Activated T-cell treated with anti-CD3 and anti-CD28 coated beads, Interleukin-2, amount 50 U/mL, for 24 hours (primary cell): ENCODE measurements around the gene SCGB1C1.
"Not testable (repeated sequence)": the region's sequence is repeated elsewhere in the genome, so short reads cannot be mapped to it uniquely, and the experiment has no call there.

Experiments
- DNase-seq: peaks from one replicate; pipeline ENCODE4 v3.0.0-alpha.2; 2020
- H3K27ac Mint-ChIP-seq: 2 replicates; pipeline ENCODE4 v1.8.0; 2020; ENCODE audit warnings: mild to moderate bottlenecking, mixed read lengths
- H3K27me3 Mint-ChIP-seq: 2 replicates; pipeline ENCODE4 v1.8.0; 2020; ENCODE audit warnings: mixed read lengths
- H3K36me3 Mint-ChIP-seq: 2 replicates; pipeline ENCODE4 v1.8.0; 2020; ENCODE audit warnings: low read depth, mixed read lengths
- H3K4me1 Mint-ChIP-seq: 2 replicates; pipeline ENCODE4 v1.8.0; 2020; ENCODE audit warnings: low read depth, mixed read lengths
- H3K4me3 Mint-ChIP-seq: 2 replicates; pipeline ENCODE4 v1.8.0; 2020; ENCODE audit warnings: mild to moderate bottlenecking, moderate library complexity, mixed read lengths
- H3K9me3 Mint-ChIP-seq: 2 replicates; pipeline ENCODE4 v1.8.0; 2020; ENCODE audit warnings: mixed read lengths

The SCGB1C1 gene

DNA sequence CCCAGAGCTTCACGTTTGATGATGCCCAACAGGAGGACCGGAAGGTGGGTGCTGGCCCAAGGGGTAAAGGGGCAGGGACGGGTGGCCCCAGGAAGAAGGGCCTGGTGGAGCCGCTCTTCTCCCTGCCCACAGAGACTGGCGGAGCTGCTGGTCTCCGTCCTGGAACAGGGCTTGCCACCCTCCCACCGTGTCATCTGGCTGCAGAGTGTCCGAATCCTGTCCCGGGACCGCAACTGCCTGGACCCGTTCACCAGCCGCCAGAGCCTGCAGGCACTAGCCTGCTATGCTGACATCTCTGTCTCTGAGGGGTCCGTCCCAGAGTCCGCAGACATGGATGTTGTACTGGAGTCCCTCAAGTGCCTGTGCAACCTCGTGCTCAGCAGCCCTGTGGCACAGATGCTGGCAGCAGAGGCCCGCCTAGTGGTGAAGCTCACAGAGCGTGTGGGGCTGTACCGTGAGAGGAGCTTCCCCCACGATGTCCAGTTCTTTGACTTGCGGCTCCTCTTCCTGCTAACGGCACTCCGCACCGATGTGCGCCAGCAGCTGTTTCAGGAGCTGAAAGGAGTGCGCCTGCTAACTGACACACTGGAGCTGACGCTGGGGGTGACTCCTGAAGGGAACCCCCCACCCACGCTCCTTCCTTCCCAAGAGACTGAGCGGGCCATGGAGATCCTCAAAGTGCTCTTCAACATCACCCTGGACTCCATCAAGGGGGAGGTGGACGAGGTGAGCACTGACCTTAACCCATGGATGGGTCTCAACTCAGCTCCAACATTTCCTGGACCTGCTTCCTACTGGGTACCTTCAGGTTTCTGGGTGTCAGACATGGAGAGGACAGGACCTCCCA lies 16.6 kb downstream of the SCGB1C1 start:
- no peaks in the 10 kb centered on the region for H3K9me3 Mint-ChIP-seq
- no peaks in the 10 kb centered on the region for H3K27me3 Mint-ChIP-seq
- H3K36me3 Mint-ChIP-seq = peaks cover 92% of the 10 kb centered on the region
- H3K27ac Mint-ChIP-seq = peak overlapping the region; percentile 97
- H3K4me3 Mint-ChIP-seq = peak overlapping the region; percentile 99
- H3K4me1 Mint-ChIP-seq = peaks cover 40% of the 10 kb centered on the region
- DNase-seq = no peak

DNA sequence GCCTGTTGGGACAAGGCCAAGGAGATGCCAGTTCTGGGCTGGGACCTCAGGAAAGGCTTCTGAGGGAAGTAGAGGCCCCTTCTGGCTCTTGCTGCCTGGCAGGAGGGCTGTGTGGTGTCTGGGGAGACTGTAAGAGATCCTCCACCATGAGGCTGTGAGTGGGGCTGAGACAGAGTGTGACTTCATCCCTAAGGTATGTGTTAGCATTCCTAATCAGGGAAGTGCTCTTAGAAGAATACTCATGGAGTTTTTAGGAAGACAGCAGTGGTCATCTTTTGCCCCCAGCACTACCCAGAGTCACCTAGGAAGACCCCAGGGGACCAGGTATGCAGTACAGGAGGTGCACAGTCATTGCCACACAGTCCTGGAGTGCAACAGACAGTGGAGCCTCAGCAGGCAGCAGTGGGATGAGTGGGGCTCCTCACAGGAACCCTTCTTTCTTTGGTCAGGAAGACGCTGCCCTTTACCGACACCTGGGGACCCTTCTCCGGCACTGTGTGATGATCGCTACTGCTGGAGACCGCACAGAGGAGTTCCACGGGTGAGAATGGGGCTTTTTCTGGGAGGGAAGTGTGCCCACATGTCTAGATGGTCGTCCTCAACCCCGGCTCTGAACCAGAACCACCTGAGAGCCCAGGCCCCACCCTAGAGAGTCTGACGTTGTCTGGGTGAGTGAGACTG lies 17.4 kb downstream of the SCGB1C1 start:
- H3K36me3 Mint-ChIP-seq = peaks cover 92% of the 10 kb centered on the region
- no peaks in the 10 kb centered on the region for H3K27me3 Mint-ChIP-seq
- peak overlapping the region; percentile 99 for H3K4me3 Mint-ChIP-seq
- H3K9me3 Mint-ChIP-seq = no peaks in the 10 kb centered on the region
- peaks cover 34% of the 10 kb centered on the region for H3K4me1 Mint-ChIP-seq
- no peak for DNase-seq
- peak overlapping the region; percentile 97 for H3K27ac Mint-ChIP-seq

DNA sequence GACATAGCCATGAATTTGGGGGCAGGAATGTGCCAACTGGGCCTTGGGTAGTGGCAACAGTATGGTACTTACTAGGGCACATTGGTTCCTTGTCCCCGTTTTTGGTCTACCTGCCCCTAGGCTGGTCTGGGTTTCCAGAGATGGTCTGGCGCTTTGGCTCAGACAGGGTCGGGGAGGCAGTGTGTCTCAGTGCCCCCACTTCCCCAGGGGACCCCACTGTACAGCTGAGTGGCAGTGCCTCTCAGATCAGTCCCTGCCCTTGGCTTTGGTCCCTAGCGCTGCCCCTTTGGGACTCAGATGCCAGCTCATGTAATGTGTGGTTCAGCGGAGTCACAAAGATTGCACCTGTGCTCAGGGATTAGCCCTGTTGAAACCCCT lies 17.9 kb downstream of the SCGB1C1 start:
- no peaks in the 10 kb centered on the region for H3K9me3 Mint-ChIP-seq
- peaks cover 92% of the 10 kb centered on the region for H3K36me3 Mint-ChIP-seq
- peak overlapping the region; percentile 97 for H3K27ac Mint-ChIP-seq
- H3K4me1 Mint-ChIP-seq = peaks cover 29% of the 10 kb centered on the region
- no peaks in the 10 kb centered on the region for H3K27me3 Mint-ChIP-seq
- no peak for DNase-seq
- H3K4me3 Mint-ChIP-seq = peak overlapping the region; percentile 47

GRCh38 chr11:211295-211694 lies 18.4 kb downstream of the SCGB1C1 start:
- H3K4me1 Mint-ChIP-seq = peaks cover 24% of the 10 kb centered on the region
- no peaks in the 10 kb centered on the region for H3K27me3 Mint-ChIP-seq
- H3K9me3 Mint-ChIP-seq = no peaks in the 10 kb centered on the region
- peak overlapping the region; percentile 97 for H3K27ac Mint-ChIP-seq
- no peak for DNase-seq
- H3K36me3 Mint-ChIP-seq = peaks cover 92% of the 10 kb centered on the region
- H3K4me3 Mint-ChIP-seq = no peak overlapping the region

GRCh38 chr11:211741-212140 lies 18.9 kb downstream of the SCGB1C1 start:
- H3K36me3 Mint-ChIP-seq = peaks cover 90% of the 10 kb centered on the region

DNA sequence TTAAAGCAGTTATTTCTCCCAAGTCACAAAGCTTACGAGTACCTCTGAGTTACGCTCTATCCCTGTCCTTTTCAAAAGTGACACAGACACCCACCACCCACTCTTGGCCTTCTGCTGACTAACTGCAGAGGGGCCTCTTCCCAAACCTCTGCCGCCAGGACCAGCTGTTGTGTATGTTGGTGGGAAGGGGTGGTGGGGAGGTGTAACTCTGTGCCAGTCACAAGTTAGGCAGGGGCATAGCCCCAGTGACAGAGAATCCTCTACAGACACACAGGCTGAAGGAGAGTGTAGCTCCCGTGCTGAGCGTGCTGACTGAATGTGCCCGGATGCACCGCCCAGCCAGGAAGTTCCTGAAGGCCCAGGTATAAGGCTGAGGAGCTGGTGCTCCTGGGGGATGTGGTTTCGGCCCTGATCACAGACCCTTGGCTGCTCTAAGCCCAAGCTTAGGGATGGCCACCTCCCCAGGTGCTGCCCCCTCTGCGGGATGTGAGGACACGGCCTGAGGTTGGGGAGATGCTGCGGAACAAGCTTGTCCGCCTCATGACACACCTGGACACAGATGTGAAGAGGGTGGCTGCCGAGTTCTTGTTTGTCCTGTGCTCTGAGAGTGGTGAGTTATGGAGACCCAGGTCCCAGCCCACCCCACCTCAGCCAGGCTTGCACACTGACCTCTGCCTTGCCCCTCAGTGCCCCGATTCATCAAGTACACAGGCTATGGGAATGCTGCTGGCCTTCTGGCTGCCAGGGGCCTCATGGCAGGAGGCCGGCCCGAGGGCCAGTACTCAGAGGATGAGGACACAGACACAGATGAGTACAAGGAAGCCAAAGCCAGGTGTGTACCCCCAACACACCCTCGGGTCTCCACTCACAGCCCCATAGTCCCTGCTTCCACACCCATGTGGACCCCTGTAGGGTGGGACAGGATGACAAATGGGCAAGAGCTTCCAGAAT lies 19.5 kb downstream of the SCGB1C1 start:
- no peak for DNase-seq
- Mint-ChIP-seq H3K4me3 (no peak overlapping the region), H3K27me3 (no peaks in the 10 kb centered on the region), H3K9me3 (no peaks in the 10 kb centered on the region), H3K27ac (peak overlapping the region; percentile 97), H3K4me1 (peaks cover 26% of the 10 kb centered on the region), H3K36me3 (peaks cover 89% of the 10 kb centered on the region)

More at GRCh38 chr11:211741-212140, 18.9 kb downstream of the SCGB1C1 start:
- no peak for DNase-seq
- Mint-ChIP-seq H3K4me3 (no peak overlapping the region), H3K27ac (peak overlapping the region; percentile 97), H3K9me3 (no peaks in the 10 kb centered on the region), H3K27me3 (no peaks in the 10 kb centered on the region), H3K4me1 (peaks cover 23% of the 10 kb centered on the region)

DNA sequence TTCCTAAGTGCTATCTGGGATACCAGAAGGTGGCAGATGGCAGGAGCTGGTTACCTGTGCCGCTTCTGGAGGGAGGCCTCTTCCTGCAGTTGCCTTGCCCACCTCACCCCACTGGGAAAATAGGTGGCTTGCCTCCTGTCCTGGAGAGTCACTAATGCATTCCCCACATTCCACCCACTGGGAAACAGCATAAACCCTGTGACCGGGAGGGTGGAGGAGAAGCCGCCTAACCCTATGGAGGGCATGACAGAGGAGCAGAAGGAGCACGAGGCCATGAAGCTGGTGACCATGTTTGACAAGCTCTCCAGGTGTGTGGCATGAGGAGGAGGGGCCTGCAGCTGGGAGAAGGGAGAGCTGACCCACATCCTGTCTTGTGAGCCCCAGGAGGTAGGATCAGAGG lies 20.2 kb downstream of the SCGB1C1 start:
- H3K4me3 Mint-ChIP-seq = no peak overlapping the region
- H3K27me3 Mint-ChIP-seq = no peaks in the 10 kb centered on the region
- DNase-seq = no peak
- H3K36me3 Mint-ChIP-seq = peaks cover 84% of the 10 kb centered on the region
- no peak overlapping the region for H3K27ac Mint-ChIP-seq
- no peaks in the 10 kb centered on the region for H3K9me3 Mint-ChIP-seq
- peaks cover 33% of the 10 kb centered on the region for H3K4me1 Mint-ChIP-seq

- H3K27me3 Mint-ChIP-seq = no peaks in the 10 kb centered on the region
- no peak overlapping the region for H3K4me3 Mint-ChIP-seq
- no peaks in the 10 kb centered on the region for H3K9me3 Mint-ChIP-seq
- H3K27ac Mint-ChIP-seq = peak overlapping the region; percentile 76
- H3K4me1 Mint-ChIP-seq = peaks cover 33% of the 10 kb centered on the region
- peaks cover 78% of the 10 kb centered on the region for H3K36me3 Mint-ChIP-seq
- no peak for DNase-seq
Measured at GRCh38 chr11:214083-214482, 21.2 kb downstream of the SCGB1C1 start.

- Mint-ChIP-seq H3K27ac (peak overlapping the region; percentile 76), H3K4me3 (no peak overlapping the region), H3K4me1 (peaks cover 19% of the 10 kb centered on the region), H3K9me3 (no peaks in the 10 kb centered on the region), H3K36me3 (peaks cover 67% of the 10 kb centered on the region), H3K27me3 (no peaks in the 10 kb centered on the region)
- DNase-seq = no peak
Measured at GRCh38 chr11:215581-216037, 22.7 kb downstream of the SCGB1C1 start.

DNA sequence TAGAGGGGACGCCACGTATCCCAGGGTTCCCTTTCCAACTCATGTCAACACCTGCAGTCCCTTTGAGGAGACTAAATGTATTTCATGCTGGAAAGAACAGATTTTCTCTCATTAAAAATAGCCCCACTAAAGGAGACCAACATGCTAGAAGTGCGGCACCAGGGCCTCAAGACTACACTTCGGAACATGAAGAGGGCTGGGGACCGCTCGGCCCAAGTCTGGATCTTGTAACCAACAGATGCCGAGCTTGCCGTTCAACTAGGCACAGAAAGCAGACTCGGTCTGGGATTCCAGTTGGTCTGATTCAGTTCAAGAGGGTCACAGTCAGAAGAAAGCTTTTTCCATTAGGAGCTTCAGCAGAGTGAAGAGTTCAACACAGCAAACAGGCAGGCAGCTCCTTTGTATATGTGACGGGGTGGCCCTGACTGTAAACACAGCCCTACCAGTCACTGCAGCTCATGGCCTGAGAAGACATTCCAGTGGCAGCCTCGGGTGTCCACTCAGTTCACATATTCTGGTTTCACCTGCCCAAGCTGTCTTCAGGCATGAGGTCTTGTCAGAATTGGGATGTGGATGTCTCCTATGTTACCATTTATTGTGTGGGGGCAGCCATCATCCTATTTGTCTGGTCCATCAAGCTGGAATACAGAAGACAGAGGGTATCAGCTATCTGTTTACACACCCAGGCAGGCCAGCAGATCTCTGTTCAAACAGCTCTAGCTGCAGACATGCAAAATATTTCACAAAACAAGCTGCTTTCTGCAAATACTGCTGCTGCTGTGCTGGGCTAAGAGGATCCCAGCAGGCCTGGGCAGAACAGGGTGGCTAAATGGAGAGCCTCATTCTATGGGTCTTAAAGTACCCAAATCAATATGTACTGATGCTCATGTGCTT lies 23.4 kb downstream of the SCGB1C1 start:
- Mint-ChIP-seq H3K27ac (peak overlapping the region; percentile 76), H3K27me3 (no peaks in the 10 kb centered on the region), H3K4me3 (no peak overlapping the region), H3K4me1 (peaks cover 13% of the 10 kb centered on the region), H3K9me3 (no peaks in the 10 kb centered on the region), H3K36me3 (peaks cover 60% of the 10 kb centered on the region)
- DNase-seq = no peak

GRCh38 chr11:217704-218103 lies 24.8 kb downstream of the SCGB1C1 start:
- no peaks in the 10 kb centered on the region for H3K27me3 Mint-ChIP-seq
- H3K36me3 Mint-ChIP-seq = peaks cover 54% of the 10 kb centered on the region
- peaks cover 9% of the 10 kb centered on the region for H3K4me1 Mint-ChIP-seq
- H3K27ac Mint-ChIP-seq = peak overlapping the region; percentile 76
- no peak overlapping the region for H3K4me3 Mint-ChIP-seq
- H3K9me3 Mint-ChIP-seq = no peaks in the 10 kb centered on the region
- no peak for DNase-seq

DNA sequence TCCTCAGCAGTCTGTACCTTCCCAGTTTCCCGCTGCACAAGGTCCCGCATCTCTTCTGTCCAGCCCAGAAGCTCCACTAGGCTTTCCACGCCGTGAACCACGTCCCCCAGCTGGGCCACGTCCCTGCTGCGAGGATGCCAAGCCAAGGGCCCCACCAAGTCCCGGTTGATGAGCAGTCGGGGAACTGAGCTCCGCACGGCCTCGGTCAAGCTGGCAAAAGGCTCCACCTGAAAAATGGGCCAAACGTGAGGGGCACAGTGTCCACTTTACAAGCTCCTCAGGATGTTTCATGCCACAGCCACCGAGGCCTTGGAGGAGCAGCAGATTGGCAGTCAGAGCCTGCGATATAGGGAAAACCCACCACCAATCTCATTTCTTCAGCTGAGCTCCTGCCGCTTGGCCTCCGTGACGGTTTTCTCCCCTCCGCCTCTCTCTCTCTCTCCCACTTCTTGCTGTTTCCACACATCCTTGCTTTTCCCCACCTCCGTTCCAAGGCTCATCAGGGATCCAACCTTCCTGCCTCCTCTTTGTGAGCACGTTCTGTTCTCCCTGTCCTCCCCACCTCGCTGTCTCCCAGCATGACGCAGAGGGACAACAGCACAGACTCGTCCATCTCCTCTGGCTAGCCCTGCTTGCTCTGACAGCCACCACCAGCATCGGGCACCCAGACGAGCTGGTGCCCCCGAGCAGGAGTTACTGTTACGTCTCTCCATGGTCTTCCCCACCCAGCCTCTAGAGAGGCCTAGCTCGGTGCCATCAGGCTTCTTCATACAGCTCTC lies 26.1 kb downstream of the SCGB1C1 start:
- H3K27ac Mint-ChIP-seq = no peak overlapping the region
- no peaks in the 10 kb centered on the region for H3K27me3 Mint-ChIP-seq
- H3K4me3 Mint-ChIP-seq = no peak overlapping the region
- no peak for DNase-seq
- H3K36me3 Mint-ChIP-seq = peaks cover 46% of the 10 kb centered on the region
- H3K4me1 Mint-ChIP-seq = peaks cover 9% of the 10 kb centered on the region
- H3K9me3 Mint-ChIP-seq = no peaks in the 10 kb centered on the region

DNA sequence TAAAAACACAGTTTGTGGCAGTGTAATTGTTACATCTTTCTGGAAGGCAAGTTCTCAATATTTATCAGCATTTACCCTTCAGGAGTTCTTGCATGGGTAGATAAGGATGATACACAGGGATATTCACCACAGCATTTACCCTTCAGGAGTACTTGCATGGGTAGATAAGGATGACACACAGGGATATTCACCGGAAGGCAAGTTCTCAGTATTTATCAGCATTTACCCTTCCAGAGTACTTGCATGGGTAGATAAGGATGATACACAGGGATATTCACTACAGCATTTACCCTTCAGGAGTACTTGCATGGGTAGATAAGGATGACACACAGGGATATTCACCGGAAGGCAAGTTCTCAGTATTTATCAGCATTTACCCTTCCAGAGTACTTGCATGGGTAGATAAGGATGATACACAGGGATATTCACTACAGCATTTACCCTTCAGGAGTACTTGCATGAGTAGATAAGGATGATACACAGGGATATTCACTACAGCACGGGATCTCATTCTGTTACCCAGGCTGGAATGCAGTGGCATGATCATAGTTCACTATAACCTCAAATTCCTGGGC lies 27.9 kb downstream of the SCGB1C1 start:
- not testable (repeated sequence) for H3K9me3 Mint-ChIP-seq, H3K27ac Mint-ChIP-seq, H3K27me3 Mint-ChIP-seq, DNase-seq, H3K4me3 Mint-ChIP-seq
- peaks cover 13% of the 10 kb centered on the region for H3K4me1 Mint-ChIP-seq
- H3K36me3 Mint-ChIP-seq = peaks cover 29% of the 10 kb centered on the region
